HepG2 (cell line): ENCODE measurements around the gene BMP6. TPM values are rescaled to one million over a fixed set of nuclear protein-coding genes. Genes with fewer than 3 reads are reported as not detected.

Source experiments
- AGO1 ChIP-seq: fragments of 200-400 bp; formaldehyde crosslinking; IDR thresholded peaks from 2 replicates; pipeline ENCODE4 v1.6.1; 2017; ENCODE audit warnings: mild to moderate bottlenecking, low read depth, low read length, moderate library complexity; ENCODE audit not compliant: poor library complexity, severe bottlenecking
- BRD4 ChIP-seq: sonication (generic); formaldehyde crosslinking; IDR thresholded peaks from 2 replicates; pipeline ENCODE4 v1.4.0; 2020; ENCODE audit warnings: missing genetic modification reagents
- BRF2 ChIP-seq: sonication (generic); formaldehyde crosslinking; IDR thresholded peaks from 2 replicates; pipeline ENCODE4 v1.8.1; 2022; ENCODE audit warnings: mild to moderate bottlenecking, missing genetic modification reagents
- CEBPG ChIP-seq: IDR thresholded peaks from 2 replicates; pipeline ENCODE4 v1.6.1; 2016
- GATAD1 ChIP-seq: IDR thresholded peaks from 2 replicates; pipeline ENCODE4 v1.6.1; 2016; ENCODE audit warnings: missing genetic modification reagents, missing compliant biosample characterization
- GATAD2A ChIP-seq: IDR thresholded peaks from 2 replicates; pipeline ENCODE4 v1.6.1; 2016
- GFI1 ChIP-seq: sonication (generic); formaldehyde crosslinking; IDR thresholded peaks from 2 replicates; pipeline ENCODE4 v1.5.0; 2020; ENCODE audit warnings: missing genetic modification reagents, mild to moderate bottlenecking, borderline replicate concordance
- HBP1 ChIP-seq: IDR thresholded peaks from 2 replicates; pipeline ENCODE4 v1.6.1; 2016; ENCODE audit warnings: low read depth, control low read depth
- HNF4A ChIP-seq: sonication (generic); formaldehyde crosslinking; IDR thresholded peaks from 2 replicates; pipeline ENCODE4 v1.4.0; 2020; ENCODE audit warnings: missing genetic modification reagents
- KLF6 ChIP-seq: IDR thresholded peaks from 2 replicates; pipeline ENCODE4 v1.8.0; 2016; ENCODE audit warnings: missing biosample characterization, missing genetic modification reagents
- MIER2 ChIP-seq: IDR thresholded peaks from 2 replicates; pipeline ENCODE4 v1.6.1; 2016; ENCODE audit warnings: missing biosample characterization, missing genetic modification reagents
- NCOA1 ChIP-seq: sonication (generic); formaldehyde crosslinking; IDR thresholded peaks from 2 replicates; pipeline ENCODE4 v1.9.0; 2021; ENCODE audit warnings: missing genetic modification reagents
- NR2F6 ChIP-seq, 2 experiments: IDR thresholded peaks; 2 replicates each; pipeline ENCODE4 v1.6.1; 2016; ENCODE audit warnings: antibody characterized with exemption in 1 of 2, mild to moderate bottlenecking in 1 of 2
- PRDM10 ChIP-seq: sonication (generic); formaldehyde crosslinking; IDR thresholded peaks from 2 replicates; pipeline ENCODE4 v1.4.0; 2020; ENCODE audit warnings: low read depth, missing genetic modification reagents
- SALL2 ChIP-seq: sonication (generic); formaldehyde crosslinking; IDR thresholded peaks from 2 replicates; pipeline ENCODE4 v1.8.1; 2023; ENCODE audit warnings: mild to moderate bottlenecking, missing genetic modification reagents, inconsistent platforms
- SCMH1 ChIP-seq: sonication (generic); formaldehyde crosslinking; IDR thresholded peaks from 2 replicates; pipeline ENCODE4 v1.9.0; 2021; ENCODE audit warnings: missing genetic modification reagents, mild to moderate bottlenecking, borderline replicate concordance
- SIN3B ChIP-seq: fragments of 150-350 bp; IDR thresholded peaks from 2 replicates; pipeline ENCODE4 v1.6.1; 2014; ENCODE audit warnings: low read length
- XBP1 ChIP-seq: sonication (generic); formaldehyde crosslinking; IDR thresholded peaks from 2 replicates; pipeline ENCODE4 v1.5.0; 2020; ENCODE audit warnings: missing genetic modification reagents
- ZBTB21 ChIP-seq: sonication (generic); formaldehyde crosslinking; IDR thresholded peaks from 2 replicates; pipeline ENCODE4 v1.4.0; 2020; ENCODE audit warnings: missing genetic modification reagents
- ZFY ChIP-seq: sonication (generic); formaldehyde crosslinking; IDR thresholded peaks from 2 replicates; pipeline ENCODE4 v1.4.0; 2020; ENCODE audit warnings: missing genetic modification reagents
- ZNF280D ChIP-seq: sonication (generic); formaldehyde crosslinking; IDR thresholded peaks from 2 replicates; pipeline ENCODE4 v1.5.1; 2020; ENCODE audit warnings: mild to moderate bottlenecking, missing genetic modification reagents
- ZNF292 ChIP-seq: sonication (generic); formaldehyde crosslinking; IDR thresholded peaks from 2 replicates; pipeline ENCODE4 v1.8.1; 2022; ENCODE audit warnings: mild to moderate bottlenecking, low read depth, missing genetic modification reagents, borderline replicate concordance
- ZNF547 ChIP-seq: sonication (generic); formaldehyde crosslinking; IDR thresholded peaks from 2 replicates; pipeline ENCODE4 v1.5.1; 2020; ENCODE audit warnings: mild to moderate bottlenecking, missing genetic modification reagents
- ZNF619 ChIP-seq: sonication (generic); formaldehyde crosslinking; IDR thresholded peaks from 2 replicates; pipeline ENCODE4 v1.4.0; 2020; ENCODE audit warnings: mild to moderate bottlenecking, missing genetic modification reagents
- ZSCAN22 ChIP-seq: sonication (generic); formaldehyde crosslinking; IDR thresholded peaks from 2 replicates; pipeline ENCODE4 v1.4.0; 2020; ENCODE audit warnings: mild to moderate bottlenecking, missing genetic modification reagents
- polyA plus RNA-seq, 8 experiments: library from polyadenylated mRNA; depleted of rRNA in 3 of 8; stranded (reverse) in 7 of 8; unstranded in 1 of 8; fragments of >200 nt; fragmentation: Illumina TruSeq in 4 of 8; extraction: Trizol in 4 of 8; gene quantifications; 2 replicates each; pipeline versions ENCODE4 v1.2.1 to v1.2.3, GENCODE V29; 2011 to 2016; ENCODE audit warnings: low read depth in 4 of 8, missing spikeins in 1 of 8, mixed read lengths in 1 of 8; ENCODE audit not compliant: insufficient read depth in 1 of 8
- total RNA-seq, 5 experiments: library from RNA; depleted of rRNA; stranded (reverse); fragments of >200 nt; fragmentation: Illumina TruSeq; extraction: Trizol; gene quantifications; 2 replicates each; pipeline ENCODE4 v1.2.3, GENCODE V29; 2016; ENCODE audit warnings: low read depth in 1 of 5

Gene BMP6
- total and polyA plus RNA-seq, 2 of the 13 experiments (the other 11 are each of a cell fraction or from before 2014, with no cell fraction given) = 0.09 to 0.18 TPM

- no peak for TF ChIP-seq HBP1 (CRISPR knock-in tag)
- no peak for TF ChIP-seq ZSCAN22 (CRISPR knock-in tag)
- TF ChIP-seq GFI1 (CRISPR knock-in tag) = no peak
- TF ChIP-seq PRDM10 (CRISPR knock-in tag) = no peak
- TF ChIP-seq ZNF547 (CRISPR knock-in tag) = no peak
- TF ChIP-seq MIER2 (CRISPR knock-in tag) = no peak
- TF ChIP-seq BRD4 = no peak
- TF ChIP-seq GATAD1 (CRISPR knock-in tag) = no peak
- no peak; the same call in 1 of the 2 replicates for TF ChIP-seq ZNF292 (CRISPR knock-in tag)
- peak; percentile 67 for TF ChIP-seq GATAD2A (CRISPR knock-in tag)
- no peak for TF ChIP-seq NCOA1
- no peak for TF ChIP-seq ZBTB21 (CRISPR knock-in tag)
- peak; percentile 51; the same call in 1 of the 2 replicates for TF ChIP-seq HNF4A (CRISPR knock-in tag)
- TF ChIP-seq ZNF280D = no peak
- no peak for TF ChIP-seq BRF2
- no peak for TF ChIP-seq KLF6 (CRISPR knock-in tag)
- no peak for TF ChIP-seq ZNF619
- TF ChIP-seq SIN3B = no peak
- TF ChIP-seq SALL2 (CRISPR knock-in tag) = no peak
- TF ChIP-seq SCMH1 (CRISPR knock-in tag) = no peak
- no peak for TF ChIP-seq CEBPG (CRISPR knock-in tag)
- TF ChIP-seq NR2F6 (IDR thresholded peaks at IDR 0.05) = no peak
- 0 out of 2 replicates have a peak, but pooled peaks have one; percentile 34 for TF ChIP-seq NR2F6 (CRISPR knock-in tag; IDR thresholded peaks at IDR 0.05)
- TF ChIP-seq XBP1 (CRISPR knock-in tag) = no peak
- TF ChIP-seq AGO1 = no peak
- TF ChIP-seq ZFY = no peak
Measured at GRCh38 chr6:7917729-7918128, 191.8 kb downstream of the BMP6 start (continued).
